IPS-NIHi7 (cell line): ENCODE measurements around the gene PNMA8B.

Experiments
- DNase-seq: peaks from one replicate; pipeline ENCODE4 v3.0.0; 2012; ENCODE audit warnings: mixed read lengths; ENCODE audit errors: extremely low spot score

PNMA8B gene

GRCh38 chr19:46454244-46454643 lies 41.4 kb downstream of the PNMA8B start:
- no peak for DNase-seq

DNA sequence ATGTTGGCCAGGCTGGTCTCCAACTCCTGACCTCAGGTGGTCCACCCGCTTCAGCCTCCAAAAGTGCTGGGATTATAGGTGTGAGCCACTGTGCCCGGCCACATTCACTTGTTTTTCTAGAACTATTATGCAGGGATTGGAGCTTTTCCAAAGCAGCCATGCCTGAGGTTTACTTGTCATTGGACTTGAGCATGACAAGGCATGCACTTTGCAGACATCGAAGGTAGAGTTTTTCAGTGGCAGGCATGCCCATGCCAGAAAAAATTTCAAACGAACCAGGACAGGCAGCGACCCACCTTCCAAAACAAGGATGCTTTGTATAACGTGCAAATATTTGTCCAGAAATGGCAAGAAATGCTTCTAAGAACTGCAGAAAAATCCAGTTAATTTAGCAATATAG lies 42.0 kb downstream of the PNMA8B start:
- DNase-seq = no peak

DNA sequence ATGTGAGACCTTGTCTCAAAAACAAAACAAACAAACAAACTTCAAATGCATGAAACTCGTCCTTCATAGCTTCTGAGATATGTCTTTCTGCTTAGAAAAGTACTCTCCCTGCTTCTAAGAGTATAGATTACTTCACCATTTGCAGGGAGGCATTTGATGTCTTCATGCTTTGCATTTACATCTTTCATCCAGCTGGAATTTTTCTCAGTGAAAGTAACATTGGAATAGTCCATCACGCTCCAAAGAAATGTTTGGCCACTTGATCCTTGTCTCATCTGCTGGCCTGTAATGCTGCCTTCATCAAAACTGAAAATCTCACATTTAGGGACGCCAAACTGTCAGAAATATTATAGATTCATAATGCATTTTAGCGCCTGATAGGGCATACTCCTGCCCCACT lies 43.5 kb downstream of the PNMA8B start:
- no peak for DNase-seq

GRCh38 chr19:46451352-46451751 lies 44.3 kb downstream of the PNMA8B start:
- DNase-seq = no peak

DNA sequence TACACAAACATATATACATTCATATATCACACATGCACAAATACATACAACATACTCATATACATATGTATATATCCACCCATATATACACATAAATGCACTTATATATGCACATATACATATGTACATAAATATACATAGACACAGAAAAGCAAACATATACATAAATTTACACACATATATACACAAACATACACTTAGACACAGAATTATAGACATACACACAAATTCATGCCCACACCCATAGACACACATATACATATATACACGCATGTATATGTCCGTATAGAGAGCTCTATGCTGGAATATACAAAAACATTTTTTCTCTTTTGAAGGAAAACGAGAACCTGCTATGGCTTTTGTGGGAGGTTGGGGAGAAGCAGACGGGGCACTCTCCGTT lies 44.9 kb downstream of the PNMA8B start:
- no peak for DNase-seq

DNA sequence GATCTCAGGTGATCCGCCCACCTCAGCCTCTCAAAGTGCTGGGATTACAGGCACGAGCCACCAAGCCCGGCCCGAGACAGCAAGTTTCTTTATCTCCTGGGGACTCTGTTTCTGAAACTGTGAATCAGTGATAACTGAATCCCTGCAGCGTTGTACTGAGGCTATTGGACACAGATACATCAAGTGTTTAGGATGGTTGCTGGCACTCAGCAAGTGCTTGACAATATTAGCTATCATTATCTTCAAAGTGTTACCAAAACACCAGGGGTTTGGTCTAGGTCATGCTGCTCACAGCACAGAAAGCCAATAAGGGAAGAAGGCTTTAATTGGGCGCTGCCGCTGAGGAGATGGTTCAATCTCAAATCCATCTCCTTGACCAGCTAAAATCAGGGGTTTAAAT lies 46.4 kb downstream of the PNMA8B start:
- no peak for DNase-seq

GRCh38 chr19:46448601-46449000 lies 47.1 kb downstream of the PNMA8B start:
- DNase-seq = no peak

GRCh38 chr19:46447824-46448223 lies 47.8 kb downstream of the PNMA8B start:
- no peak for DNase-seq

GRCh38 chr19:46447006-46447405 lies 48.7 kb downstream of the PNMA8B start:
- no peak for DNase-seq

DNA sequence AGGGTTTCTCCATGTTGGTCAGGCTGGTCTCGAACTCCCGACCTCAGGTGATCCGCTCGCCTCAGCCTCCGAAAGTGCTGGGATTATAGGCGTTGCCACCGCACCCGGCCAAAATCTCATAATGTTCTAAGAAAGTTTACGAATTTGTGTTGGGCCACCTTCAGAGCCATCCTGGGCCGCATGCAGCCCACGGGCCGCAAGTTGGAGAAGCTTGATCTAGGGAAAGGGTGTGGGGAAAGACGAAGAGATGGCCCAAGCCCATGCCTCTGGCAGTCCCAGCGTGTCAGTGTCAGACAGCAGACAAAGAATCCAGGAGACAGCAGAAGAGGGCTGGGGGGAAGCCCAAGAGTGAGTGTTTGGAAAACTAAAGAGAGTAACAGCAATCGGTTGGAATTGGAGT lies 49.6 kb downstream of the PNMA8B start:
- no peak for DNase-seq

DNA sequence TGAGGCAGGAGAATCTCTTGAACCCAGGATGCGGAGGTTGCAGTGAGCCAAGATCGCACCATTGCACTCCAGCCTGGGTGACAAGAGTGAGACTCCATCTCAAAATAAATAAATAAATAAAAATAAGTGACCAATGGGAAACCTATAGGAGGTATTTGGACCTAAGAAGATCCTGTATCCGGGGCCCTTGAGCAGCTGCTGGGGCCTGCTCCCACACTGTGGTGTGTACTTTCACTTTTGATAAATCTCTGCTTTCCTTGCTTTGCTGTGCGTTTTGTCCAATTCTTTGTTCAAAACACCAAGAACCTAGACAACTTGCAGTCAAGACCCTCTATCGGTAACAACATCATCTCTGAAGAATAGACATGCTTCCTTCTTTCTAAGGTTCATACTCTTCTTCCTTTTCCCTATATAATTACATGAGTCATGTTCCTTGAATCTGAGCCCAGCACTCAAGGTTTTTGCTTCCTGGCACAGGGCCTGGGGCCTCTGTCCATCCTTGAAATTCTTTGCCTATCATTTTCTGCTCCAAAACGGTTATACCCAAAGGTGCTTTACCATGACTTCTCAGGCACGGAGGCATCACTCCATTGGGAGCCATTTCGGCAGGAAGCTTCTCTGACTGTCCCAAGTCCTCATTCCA lies 52.7 kb downstream of the PNMA8B start:
- no peak for DNase-seq

- no peak for DNase-seq
Measured at GRCh38 chr19:46441866-46442265, 53.8 kb downstream of the PNMA8B start.
